ENCODE data around the gene SAMD13.

The SAMD13 gene

DNA sequence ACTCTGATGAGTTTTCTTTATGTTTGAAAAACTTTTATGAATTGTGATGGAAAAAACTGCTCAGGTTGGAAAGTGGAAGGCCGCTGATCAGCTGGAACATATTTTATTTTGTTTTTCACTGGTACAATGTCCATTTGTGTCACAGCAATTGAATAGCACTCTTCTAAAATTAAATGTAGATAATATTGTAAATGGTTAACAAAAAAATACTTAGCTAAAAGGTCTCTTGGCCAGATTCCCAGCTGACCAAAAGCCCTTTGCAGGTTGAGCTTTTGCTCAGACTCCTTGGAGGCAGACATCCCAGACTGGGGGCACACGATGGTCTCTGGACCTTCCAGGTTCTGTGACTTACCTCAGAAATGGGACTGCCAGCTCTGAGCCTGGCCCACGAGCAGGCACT, 26.3 kb downstream of the SAMD13 start:
- no peaks in the 10 kb centered on the region for H3K27me3 ChIP-seq (ENCODE audit: control insufficient read depth in 5 of 5, insufficient read depth in 4 of 5, low read length in 5 of 5)
- no peak overlapping the region for H3K4me3 ChIP-seq (ENCODE audit: low read depth in 1 of 5, low read length in 5 of 5)
- H3K36me3 ChIP-seq (ENCODE audit: control insufficient read depth in 5 of 5, insufficient read depth in 5 of 5, low read length in 5 of 5) = peaks cover 0 to 3% (median 0%) of the 10 kb centered on the region in 5 donors
- H3K9ac ChIP-seq (ENCODE audit: low read length in 5 of 5) = no peak overlapping the region
- no peaks in the 10 kb centered on the region for H3K4me1 ChIP-seq (ENCODE audit: control insufficient read depth in 5 of 5, insufficient read depth in 5 of 5, low read length in 5 of 5)
- peaks cover 0 to 6% (median 0%) of the 10 kb centered on the region in 5 donors for H3K9me3 ChIP-seq (ENCODE audit: control insufficient read depth in 5 of 5, low read length in 5 of 5)
- H3K27ac ChIP-seq (ENCODE audit: low read depth, low read length) = no peak overlapping the region

DNA sequence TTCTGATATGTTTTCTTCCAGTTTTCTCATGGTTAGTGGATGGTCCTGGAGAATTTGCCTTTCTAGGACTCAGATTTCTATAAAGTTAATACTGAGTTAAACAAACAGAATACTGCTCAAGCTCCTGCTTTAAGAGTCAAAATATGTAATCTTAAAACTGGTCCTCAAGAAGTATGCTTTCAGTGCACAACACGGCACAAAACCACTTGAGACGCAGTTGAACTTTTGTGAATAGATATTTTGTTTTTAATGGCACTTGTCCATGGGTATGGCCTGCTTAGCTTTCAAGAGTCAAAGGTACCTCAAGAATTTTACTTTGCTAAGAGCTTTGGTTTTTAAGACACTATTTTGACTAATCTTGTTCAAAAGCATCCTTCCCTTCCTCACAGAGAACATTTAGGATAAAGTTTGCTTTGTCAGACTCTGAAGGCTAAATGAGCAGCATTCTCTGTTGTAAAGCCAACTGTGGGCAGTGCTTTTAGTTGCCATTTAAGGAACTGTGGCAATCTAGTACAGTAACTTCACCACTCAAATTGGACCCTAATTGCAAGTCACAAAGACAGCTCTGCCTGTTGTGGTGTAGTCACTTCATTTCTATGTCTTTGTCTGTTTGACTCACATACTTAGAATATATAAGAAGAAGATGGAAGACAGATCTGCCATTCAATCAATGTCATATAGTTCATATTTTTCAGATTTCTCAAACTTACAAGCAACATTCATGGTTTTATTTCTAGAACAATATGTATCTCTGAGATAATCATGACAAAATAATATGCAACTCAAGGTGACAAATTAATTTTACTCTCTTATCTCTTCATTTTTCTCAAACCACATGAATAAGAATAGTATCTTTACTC, 28.8 kb downstream of the SAMD13 start:
- Histone ChIP-seq H3K9me3 (ENCODE audit: control insufficient read depth in 5 of 5, low read length in 5 of 5) (peaks cover 0 to 6% (median 0%) of the 10 kb centered on the region in 5 donors), H3K27me3 (ENCODE audit: control insufficient read depth in 5 of 5, insufficient read depth in 4 of 5, low read length in 5 of 5) (no peaks in the 10 kb centered on the region)

DNA sequence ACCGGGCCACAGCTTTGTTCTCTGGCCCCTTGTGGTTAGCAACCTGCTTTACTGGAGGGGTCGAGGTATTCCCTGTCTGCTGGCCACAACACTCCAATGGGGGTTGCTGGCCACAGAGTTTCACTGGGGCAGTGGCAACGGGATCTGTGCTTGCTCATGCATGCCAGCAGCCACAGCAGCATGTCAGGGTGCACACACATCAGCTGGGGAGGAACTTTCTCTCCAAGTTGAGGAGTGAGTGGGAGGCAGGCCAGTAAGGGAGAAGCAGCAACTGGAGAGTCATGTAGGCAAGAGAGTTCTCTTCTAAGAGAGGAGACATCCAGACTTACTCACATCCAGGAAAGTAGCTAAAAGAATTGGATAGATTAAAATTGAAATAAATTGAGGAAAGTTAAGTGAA, 38.0 kb downstream of the SAMD13 start:
- Histone ChIP-seq H3K9me3 (ENCODE audit: control insufficient read depth in 5 of 5, low read length in 5 of 5) (peaks cover 0 to 6% (median 0%) of the 10 kb centered on the region in 5 donors), H3K27ac (ENCODE audit: low read depth, low read length) (no peak overlapping the region), H3K4me1 (ENCODE audit: control insufficient read depth in 5 of 5, insufficient read depth in 5 of 5, low read length in 5 of 5) (no peaks in the 10 kb centered on the region), H3K4me3 (ENCODE audit: low read depth in 1 of 5, low read length in 5 of 5) (no peak overlapping the region), H3K27me3 (ENCODE audit: control insufficient read depth in 5 of 5, insufficient read depth in 4 of 5, low read length in 5 of 5) (no peaks in the 10 kb centered on the region), H3K9ac (ENCODE audit: low read length in 5 of 5) (no peak overlapping the region), H3K36me3 (ENCODE audit: control insufficient read depth in 5 of 5, insufficient read depth in 5 of 5, low read length in 5 of 5) (no peaks in the 10 kb centered on the region)

More for the DNA sequence above, 28.8 kb downstream of the SAMD13 start:
- Histone ChIP-seq H3K9ac (ENCODE audit: low read length in 5 of 5) (no peak overlapping the region), H3K36me3 (ENCODE audit: control insufficient read depth in 5 of 5, insufficient read depth in 5 of 5, low read length in 5 of 5) (peaks cover 0 to 3% (median 0%) of the 10 kb centered on the region in 5 donors), H3K27ac (ENCODE audit: low read depth, low read length) (no peak overlapping the region), H3K4me3 (ENCODE audit: low read depth in 1 of 5, low read length in 5 of 5) (no peak overlapping the region), H3K4me1 (ENCODE audit: control insufficient read depth in 5 of 5, insufficient read depth in 5 of 5, low read length in 5 of 5) (no peaks in the 10 kb centered on the region)

DNA sequence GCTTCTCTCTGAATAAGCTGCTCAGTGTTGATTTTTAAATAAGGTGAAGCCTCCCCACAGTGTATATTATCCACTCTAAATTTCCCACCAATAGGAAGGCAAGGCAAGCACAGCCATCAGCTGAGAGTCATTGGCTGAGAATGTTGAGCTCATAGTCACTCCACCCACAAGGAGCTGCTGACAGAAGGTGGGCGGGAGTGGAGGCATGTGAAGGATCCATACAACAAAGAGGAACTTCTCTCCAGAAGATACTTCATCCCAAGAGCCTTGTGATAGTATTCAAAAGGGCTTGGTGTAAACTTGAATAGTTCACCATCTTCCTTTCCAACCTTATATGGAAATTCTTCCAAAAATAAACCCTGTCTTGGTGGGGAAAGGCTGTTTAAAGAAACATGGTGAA, 42.8 kb downstream of the SAMD13 start:
- H3K36me3 ChIP-seq (ENCODE audit: control insufficient read depth in 5 of 5, insufficient read depth in 5 of 5, low read length in 5 of 5) = no peaks in the 10 kb centered on the region
- H3K9ac ChIP-seq (ENCODE audit: low read length in 5 of 5) = no peak overlapping the region
- H3K4me3 ChIP-seq (ENCODE audit: low read depth in 1 of 5, low read length in 5 of 5) = no peak overlapping the region
- H3K4me1 ChIP-seq (ENCODE audit: control insufficient read depth in 5 of 5, insufficient read depth in 5 of 5, low read length in 5 of 5) = no peaks in the 10 kb centered on the region
- H3K9me3 ChIP-seq (ENCODE audit: control insufficient read depth in 5 of 5, low read length in 5 of 5) = no peaks in the 10 kb centered on the region
- no peaks in the 10 kb centered on the region for H3K27me3 ChIP-seq (ENCODE audit: control insufficient read depth in 5 of 5, insufficient read depth in 4 of 5, low read length in 5 of 5)
- H3K27ac ChIP-seq (ENCODE audit: low read depth, low read length) = no peak overlapping the region

DNA sequence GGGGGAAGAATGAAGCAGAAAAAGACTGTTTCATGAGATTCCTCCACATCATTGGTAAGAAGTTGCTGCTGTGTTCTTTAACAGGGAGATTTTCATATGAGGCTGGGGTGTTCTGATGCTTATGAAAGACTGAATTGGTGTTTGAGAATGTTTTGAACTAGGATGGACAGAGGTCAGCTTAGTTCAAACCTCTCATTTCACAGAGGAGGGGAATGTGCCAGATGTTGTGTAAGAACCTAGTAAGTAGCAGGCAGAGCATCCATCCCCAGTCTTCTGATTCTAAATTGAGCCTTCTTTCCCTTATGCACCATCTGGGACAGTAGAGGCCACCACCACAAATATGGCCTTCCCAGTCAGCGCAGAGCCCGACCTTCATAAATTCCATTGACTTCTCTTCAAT, 43.7 kb downstream of the SAMD13 start:
- Histone ChIP-seq H3K36me3 (ENCODE audit: control insufficient read depth in 5 of 5, insufficient read depth in 5 of 5, low read length in 5 of 5) (no peaks in the 10 kb centered on the region), H3K9me3 (ENCODE audit: control insufficient read depth in 5 of 5, low read length in 5 of 5) (no peaks in the 10 kb centered on the region), H3K27ac (ENCODE audit: low read depth, low read length) (no peak overlapping the region)

DNA sequence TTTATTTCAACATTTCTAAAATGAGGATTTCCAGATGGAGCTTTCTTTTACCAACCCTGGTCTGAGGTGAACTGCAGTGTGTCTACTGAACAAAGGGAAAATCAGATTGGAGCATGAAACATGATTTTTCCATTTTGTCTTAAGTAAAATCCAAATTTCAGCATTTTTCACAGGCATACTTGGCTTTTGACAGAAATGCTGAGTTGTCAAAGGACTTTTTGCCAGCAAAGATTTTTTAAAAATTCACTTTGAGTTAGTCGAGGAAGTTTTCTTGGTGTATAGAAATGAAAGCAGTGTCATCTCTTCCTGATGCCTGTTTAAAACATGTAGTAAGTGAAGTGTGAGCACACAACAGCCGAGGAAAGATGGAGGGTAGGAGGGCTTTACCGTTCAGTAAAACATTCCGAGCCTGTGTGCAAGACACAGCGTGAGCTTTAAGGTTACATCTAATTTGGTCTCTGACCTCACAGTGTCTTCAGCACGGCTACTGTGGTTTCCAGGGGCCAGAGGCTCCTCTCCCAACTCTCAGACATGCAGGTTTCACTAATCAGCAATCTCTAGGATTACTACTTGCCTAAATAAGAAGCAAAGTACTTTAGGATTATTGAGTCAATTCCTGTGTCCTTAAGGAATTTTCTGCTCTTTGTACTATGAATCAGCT, 45.9 kb downstream of the SAMD13 start:
- Histone ChIP-seq H3K4me1 (ENCODE audit: control insufficient read depth in 5 of 5, insufficient read depth in 5 of 5, low read length in 5 of 5) (no peaks in the 10 kb centered on the region), H3K9ac (ENCODE audit: low read length in 5 of 5) (no peak overlapping the region), H3K27me3 (ENCODE audit: control insufficient read depth in 5 of 5, insufficient read depth in 4 of 5, low read length in 5 of 5) (no peaks in the 10 kb centered on the region), H3K36me3 (ENCODE audit: control insufficient read depth in 5 of 5, insufficient read depth in 5 of 5, low read length in 5 of 5) (no peaks in the 10 kb centered on the region), H3K27ac (ENCODE audit: low read depth, low read length) (no peak overlapping the region), H3K9me3 (ENCODE audit: control insufficient read depth in 5 of 5, low read length in 5 of 5) (no peaks in the 10 kb centered on the region), H3K4me3 (ENCODE audit: low read depth in 1 of 5, low read length in 5 of 5) (no peak overlapping the region)

More for the DNA sequence above, 43.7 kb downstream of the SAMD13 start:
- no peaks in the 10 kb centered on the region for H3K27me3 ChIP-seq (ENCODE audit: control insufficient read depth in 5 of 5, insufficient read depth in 4 of 5, low read length in 5 of 5)
- H3K4me1 ChIP-seq (ENCODE audit: control insufficient read depth in 5 of 5, insufficient read depth in 5 of 5, low read length in 5 of 5) = no peaks in the 10 kb centered on the region
- H3K9ac ChIP-seq (ENCODE audit: low read length in 5 of 5) = no peak overlapping the region
- H3K4me3 ChIP-seq (ENCODE audit: low read depth in 1 of 5, low read length in 5 of 5) = no peak overlapping the region

DNA sequence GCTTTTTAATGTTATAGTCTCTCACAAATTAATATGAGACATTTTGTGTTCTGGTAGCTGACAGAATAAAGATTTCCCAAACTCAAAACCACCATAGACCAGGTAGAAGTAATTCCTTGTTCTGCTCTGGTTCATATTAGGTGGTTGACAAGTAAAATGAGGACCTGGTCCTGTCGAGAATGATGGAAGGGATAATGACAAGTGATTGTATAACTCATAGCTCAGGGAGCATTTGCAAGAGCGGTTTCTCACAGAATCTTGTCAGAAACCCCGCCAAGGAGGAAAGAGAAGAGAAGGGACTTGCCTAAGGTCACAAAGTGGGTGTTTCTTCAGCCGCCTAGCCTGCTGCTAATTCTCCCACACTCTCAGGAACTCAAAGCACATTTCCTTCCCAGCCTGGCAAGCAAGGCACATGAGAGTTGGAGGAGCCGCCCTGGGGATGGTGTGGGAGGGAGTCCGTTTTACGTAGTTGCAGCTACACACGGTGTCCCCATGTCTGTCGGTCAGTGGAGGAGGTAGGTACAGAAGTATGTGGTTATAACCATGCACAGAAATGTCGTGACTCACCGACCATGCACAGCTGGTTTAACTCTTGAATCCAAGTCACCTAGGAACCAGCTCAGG, 46.5 kb downstream of the SAMD13 start:
- Histone ChIP-seq H3K27me3 (ENCODE audit: control insufficient read depth in 5 of 5, insufficient read depth in 4 of 5, low read length in 5 of 5) (no peaks in the 10 kb centered on the region), H3K4me3 (ENCODE audit: low read depth in 1 of 5, low read length in 5 of 5) (no peak overlapping the region), H3K9ac (ENCODE audit: low read length in 5 of 5) (no peak overlapping the region), H3K27ac (ENCODE audit: low read depth, low read length) (no peak overlapping the region), H3K4me1 (ENCODE audit: control insufficient read depth in 5 of 5, insufficient read depth in 5 of 5, low read length in 5 of 5) (no peaks in the 10 kb centered on the region), H3K36me3 (ENCODE audit: control insufficient read depth in 5 of 5, insufficient read depth in 5 of 5, low read length in 5 of 5) (no peaks in the 10 kb centered on the region), H3K9me3 (ENCODE audit: control insufficient read depth in 5 of 5, low read length in 5 of 5) (no peaks in the 10 kb centered on the region)

DNA sequence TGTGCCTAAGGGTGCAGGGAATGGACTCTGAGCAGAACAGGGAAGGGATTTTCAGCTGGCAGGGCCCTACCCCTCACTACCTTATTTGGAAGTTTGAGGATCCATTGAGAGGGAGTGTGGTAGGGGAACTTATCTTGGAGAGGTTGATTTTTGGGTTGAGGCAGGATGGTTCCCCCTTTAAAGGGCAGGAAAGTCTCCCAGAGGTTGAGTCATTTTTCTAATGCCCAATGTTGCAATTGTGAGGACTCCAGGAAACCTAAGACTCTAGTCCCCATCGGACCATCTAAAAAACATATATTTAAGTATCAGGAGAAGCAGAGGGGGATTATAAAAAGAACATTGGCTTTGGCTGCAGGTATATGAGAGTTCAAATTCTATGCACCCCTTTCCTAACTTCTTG, 47.3 kb downstream of the SAMD13 start:
- Histone ChIP-seq H3K36me3 (ENCODE audit: control insufficient read depth in 5 of 5, insufficient read depth in 5 of 5, low read length in 5 of 5) (no peaks in the 10 kb centered on the region), H3K9me3 (ENCODE audit: control insufficient read depth in 5 of 5, low read length in 5 of 5) (no peaks in the 10 kb centered on the region), H3K4me1 (ENCODE audit: control insufficient read depth in 5 of 5, insufficient read depth in 5 of 5, low read length in 5 of 5) (no peaks in the 10 kb centered on the region), H3K27ac (ENCODE audit: low read depth, low read length) (no peak overlapping the region), H3K4me3 (ENCODE audit: low read depth in 1 of 5, low read length in 5 of 5) (no peak overlapping the region), H3K27me3 (ENCODE audit: control insufficient read depth in 5 of 5, insufficient read depth in 4 of 5, low read length in 5 of 5) (no peaks in the 10 kb centered on the region), H3K9ac (ENCODE audit: low read length in 5 of 5) (no peak overlapping the region)

DNA sequence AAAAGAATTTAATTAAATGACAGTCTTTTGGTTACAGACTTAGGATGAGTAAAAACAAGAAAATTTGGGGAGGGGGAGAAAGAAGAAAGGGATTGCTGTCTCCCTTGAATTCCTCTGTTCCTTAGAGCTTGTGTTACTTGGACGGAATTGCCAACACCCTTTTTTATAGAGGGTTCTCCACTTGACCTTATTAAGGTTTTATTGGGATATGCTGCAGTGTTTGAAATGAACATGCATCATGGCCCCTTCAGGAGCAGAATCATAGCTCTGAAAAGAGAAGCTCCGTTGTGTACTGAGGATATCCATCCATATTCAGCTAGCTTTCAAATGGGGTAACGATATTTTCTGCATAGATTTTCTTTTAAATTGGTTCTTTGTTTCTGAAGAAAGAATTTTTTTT, 48.6 kb downstream of the SAMD13 start:
- Histone ChIP-seq H3K27me3 (ENCODE audit: control insufficient read depth in 5 of 5, insufficient read depth in 4 of 5, low read length in 5 of 5) (no peaks in the 10 kb centered on the region), H3K4me3 (ENCODE audit: low read depth in 1 of 5, low read length in 5 of 5) (no peak overlapping the region), H3K4me1 (ENCODE audit: control insufficient read depth in 5 of 5, insufficient read depth in 5 of 5, low read length in 5 of 5) (no peaks in the 10 kb centered on the region), H3K36me3 (ENCODE audit: control insufficient read depth in 5 of 5, insufficient read depth in 5 of 5, low read length in 5 of 5) (no peaks in the 10 kb centered on the region), H3K9ac (ENCODE audit: low read length in 5 of 5) (no peak overlapping the region), H3K9me3 (ENCODE audit: control insufficient read depth in 5 of 5, low read length in 5 of 5) (no peaks in the 10 kb centered on the region), H3K27ac (ENCODE audit: low read depth, low read length) (no peak overlapping the region)

DNA sequence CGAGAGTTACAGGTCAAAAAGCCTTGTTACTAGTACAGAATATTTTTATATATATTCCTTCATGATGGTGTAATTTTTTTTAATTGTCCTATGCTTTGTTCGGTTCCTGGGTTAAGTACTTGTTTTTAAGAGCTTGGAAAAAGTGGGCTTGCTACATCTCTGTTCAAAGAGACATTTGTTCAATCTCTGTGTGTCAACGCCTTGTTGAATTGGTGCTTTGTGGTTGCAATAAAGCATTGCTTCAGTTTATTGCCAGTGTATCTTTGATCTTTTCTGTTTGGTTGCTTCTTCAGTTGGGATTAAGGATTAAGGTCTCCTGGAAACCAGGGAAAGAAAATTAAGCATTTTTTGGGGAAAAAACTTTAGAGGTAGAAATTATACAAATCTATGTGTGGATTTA, 49.0 kb downstream of the SAMD13 start:
- no peak overlapping the region for H3K27ac ChIP-seq (ENCODE audit: low read depth, low read length)
- H3K9me3 ChIP-seq (ENCODE audit: control insufficient read depth in 5 of 5, low read length in 5 of 5) = no peaks in the 10 kb centered on the region
- no peaks in the 10 kb centered on the region for H3K36me3 ChIP-seq (ENCODE audit: control insufficient read depth in 5 of 5, insufficient read depth in 5 of 5, low read length in 5 of 5)
- H3K4me1 ChIP-seq (ENCODE audit: control insufficient read depth in 5 of 5, insufficient read depth in 5 of 5, low read length in 5 of 5) = no peaks in the 10 kb centered on the region
- H3K4me3 ChIP-seq (ENCODE audit: low read depth in 1 of 5, low read length in 5 of 5) = no peak overlapping the region
- H3K9ac ChIP-seq (ENCODE audit: low read length in 5 of 5) = no peak overlapping the region
- H3K27me3 ChIP-seq (ENCODE audit: control insufficient read depth in 5 of 5, insufficient read depth in 4 of 5, low read length in 5 of 5) = no peaks in the 10 kb centered on the region

All from subcutaneous abdominal adipose tissue (tissue), 5 donors.